GM12878 (cell line): ENCODE data around the gene LY9. TPM values are rescaled to one million over a fixed set of nuclear protein-coding genes. Genes with fewer than 3 reads are reported as not detected.

ENCODE experiments used
- ATAC-seq: fragments of 200-7000 bp; cut with Tn5 transposase; 3 replicates; pipeline ENCODE4 v1.9.1; 2020; ENCODE audit warnings: mild to moderate bottlenecking, moderate library complexity
- BruUV-seq: library from RNA; stranded (reverse); fragments of 400-500 nt; replicated peaks from 2 replicates; lab custom pipeline; 2021; lab: Mats Ljungman, UMichigan
- CTCF ChIA-PET: fragments of 300-600 bp; sonication (Branson Sonifier 250); formaldehyde crosslinking; extraction: SDS; loops from one replicate; lab custom pipeline; 2021; ENCODE audit warnings: inconsistent platforms; lab: Yijun Ruan, JAX
- POLR2A ChIA-PET: fragments of 350-600 bp; formaldehyde crosslinking; extraction: SDS; loops from one replicate; lab custom pipeline; 2021; ENCODE audit warnings: inconsistent platforms; lab: Charles Lee
- RAD21 ChIA-PET: fragments of 300-600 bp; sonication (Branson Sonifier 250); formaldehyde crosslinking; loops from one replicate; lab custom pipeline; 2023; ENCODE audit warnings: antibody characterized with exemption; ENCODE audit not compliant: unreplicated experiment; lab: Charles Lee
- SMC1A ChIA-PET: fragments of 300-600 bp; sonication (Branson Sonifier 250); formaldehyde crosslinking; loops from one replicate; lab custom pipeline; 2023; ENCODE audit not compliant: unreplicated experiment, uncharacterized antibody; lab: Charles Lee
- DNase-seq: peaks from one replicate; pipeline ENCODE4 v3.0.0-alpha.2; 2011; ENCODE audit warnings: low read depth, low spot score
- FAIRE-seq: peaks from 3 replicates; lab custom pipeline; 2011; peaks lifted over from hg19 to GRCh38; lab: Jason Lieb, UNC
- H2AFZ ChIP-seq: 2 replicates; pipeline ENCODE4 v1.6.0; 2011; ENCODE audit warnings: low read depth, low read length, control low read depth; ENCODE audit not compliant: control insufficient read depth
- H3K27ac ChIP-seq: 2 replicates; pipeline ENCODE4 v1.5.1; 2011; ENCODE audit warnings: control low read depth; ENCODE audit not compliant: control insufficient read depth, insufficient read depth
- H3K27me3 ChIP-seq, 2 experiments: replicated peaks in 1 of 2; 2 replicates each; pipeline versions ENCODE4 v1.6.0 to v1.6.1; 2011; ENCODE audit warnings: low read length in 1 of 2; ENCODE audit not compliant: control insufficient read depth in 2 of 2, insufficient read depth in 2 of 2
- H3K36me3 ChIP-seq, 2 experiments: 2 replicates each; pipeline ENCODE4 v1.5.1; 2011; ENCODE audit warnings: low read length in 1 of 2; ENCODE audit not compliant: control insufficient read depth in 2 of 2, insufficient read depth in 2 of 2
- H3K4me1 ChIP-seq: 2 replicates; pipeline ENCODE4 v1.6.1; 2011; ENCODE audit warnings: mild to moderate bottlenecking, low read length, moderate library complexity, mixed read lengths; ENCODE audit not compliant: control insufficient read depth, insufficient read depth
- H3K4me2 ChIP-seq: 2 replicates; pipeline ENCODE4 v1.6.0; 2011; ENCODE audit warnings: control low read depth; ENCODE audit not compliant: control insufficient read depth, insufficient read depth
- H3K4me3 ChIP-seq: fragments of 200-600 bp; sonication (generic); 2 replicates; pipeline ENCODE4 v1.5.1; 2016
- H3K79me2 ChIP-seq: 2 replicates; pipeline ENCODE4 v1.6.0; 2011; ENCODE audit warnings: low read length; ENCODE audit not compliant: control insufficient read depth, insufficient read depth
- H3K9ac ChIP-seq: 2 replicates; pipeline ENCODE4 v1.8.0; 2011; ENCODE audit warnings: low read length, control low read depth, mixed read lengths; ENCODE audit not compliant: control insufficient read depth, insufficient read depth
- H3K9me3 ChIP-seq: replicated peaks from 3 replicates; pipeline ENCODE4 v1.5.1; 2011; ENCODE audit warnings: mild to moderate bottlenecking, low read length; ENCODE audit not compliant: control insufficient read depth, insufficient read depth
- H4K20me1 ChIP-seq: 2 replicates; pipeline ENCODE4 v1.6.0; 2011; ENCODE audit not compliant: control insufficient read depth, insufficient read depth
- ASH2L ChIP-seq: fragments of 300-600, 200-600 bp; sonication (generic); IDR thresholded peaks from 2 replicates; pipeline ENCODE4 v1.6.1; 2017; ENCODE audit warnings: low read depth, mild to moderate bottlenecking, borderline replicate concordance
- BCL11A ChIP-seq: IDR thresholded peaks from 2 replicates; pipeline ENCODE4 v1.6.1; 2011; ENCODE audit warnings: low read depth, low read length
- CBFB ChIP-seq: IDR thresholded peaks from 2 replicates; pipeline ENCODE4 v1.6.1; 2016; ENCODE audit warnings: antibody characterized with exemption, low read depth
- IRF4 ChIP-seq: IDR thresholded peaks from 2 replicates; pipeline ENCODE4 v1.6.1; 2011; ENCODE audit warnings: low read depth, low read length
- MXI1 ChIP-seq: fragments of 150-350 bp; IDR thresholded peaks from 2 replicates; pipeline ENCODE4 v1.6.1; 2011; ENCODE audit warnings: low read depth, mild to moderate bottlenecking, inconsistent platforms, low read length, improper control_type of control experiment
- MYC ChIP-seq: IDR thresholded peaks from 2 replicates; pipeline ENCODE4 v1.6.1; 2011; ENCODE audit warnings: mild to moderate bottlenecking, low read length, moderate library complexity, inconsistent platforms; ENCODE audit not compliant: insufficient read depth, insufficient replicate concordance, insufficient read length, severe bottlenecking
- PKNOX1 ChIP-seq: fragments of 450-650 bp; IDR thresholded peaks from 2 replicates; pipeline ENCODE4 v1.6.1; 2016; ENCODE audit warnings: mild to moderate bottlenecking
- PRDM15 ChIP-seq: fragments of 450-650 bp; formaldehyde crosslinking; IDR thresholded peaks from 2 replicates; pipeline ENCODE4 v1.4.0; 2020; ENCODE audit warnings: mild to moderate bottlenecking, moderate library complexity
- SIX5 ChIP-seq: IDR thresholded peaks from 2 replicates; pipeline ENCODE4 v1.6.1; 2011; ENCODE audit warnings: mild to moderate bottlenecking, low read depth, low read length, moderate library complexity; ENCODE audit not compliant: severe bottlenecking
- SMARCA5 ChIP-seq: fragments of 450-650 bp; IDR thresholded peaks from 2 replicates; pipeline ENCODE4 v1.6.1; 2017; ENCODE audit warnings: mild to moderate bottlenecking
- STAT3 ChIP-seq: IDR thresholded peaks from 2 replicates; pipeline ENCODE4 v1.6.1; 2011; ENCODE audit warnings: low read depth, low read length, improper control_type of control experiment
- TARDBP ChIP-seq: IDR thresholded peaks from 2 replicates; pipeline ENCODE4 v1.6.1; 2016; ENCODE audit warnings: borderline replicate concordance
- ZBTB33 ChIP-seq: fragments of 450-650 bp; IDR thresholded peaks from 2 replicates; pipeline ENCODE4 v1.6.1; 2017; ENCODE audit warnings: mild to moderate bottlenecking
- ZNF274 ChIP-seq: IDR thresholded peaks from one replicate; pipeline ENCODE4 v1.8.0; 2011; ENCODE audit not compliant: insufficient read length, insufficient read depth
- WGBS: methylation state at CpG from one replicate; pipeline ENCODE4 v1.1.6; 2016; ENCODE audit warnings: low lambda C conversion rate; ENCODE audit not compliant: insufficient replicate concordance, insufficient coverage; ENCODE audit errors: missing lambda C conversion rate; 5-methylcytosine and 5-hydroxymethylcytosine counted together
- in situ Hi-C: fragments of 300-500 bp; cut with MboI; formaldehyde crosslinking; loops from 9 replicates; pipeline ENCODE4 v1.14.3; 2018; ENCODE audit warnings: mixed read lengths
- intact Hi-C: fragments of 100-400 bp; cut with micrococcal nuclease; formaldehyde crosslinking; loops from one replicate; pipeline ENCODE4 v1.14.2; 2022; ENCODE audit not compliant: unreplicated experiment
- polyA plus RNA-seq, 11 experiments: library from polyadenylated mRNA; depleted of rRNA in 4 of 11; unstranded in 6 of 11; stranded (reverse) in 5 of 11; fragments of >200 nt; fragmentation: Nextera tagmentation in 4 of 11; fragmentation: Illumina TruSeq in 1 of 11; extraction: Ambion mirVana in 4 of 11; extraction: Trizol in 1 of 11; gene quantifications; 1 replicate in 1 of 11; 2 replicates in 10 of 11; pipeline versions ENCODE4 v1.2.1 to v1.2.3, GENCODE V29; 2011 to 2016; ENCODE audit warnings: inconsistent platforms in 2 of 11, missing spikeins in 2 of 11, low read depth in 1 of 11
- total RNA-seq, 4 experiments: library from RNA; depleted of rRNA in 3 of 4; stranded (reverse); fragments of >200 nt in 3 of 4; fragmentation: Illumina TruSeq in 1 of 4; extraction: Trizol in 1 of 4; gene quantifications; 2 replicates each; pipeline versions ENCODE4 v1.2.1 to v1.2.3, GENCODE V29; 2013 to 2021

The LY9 gene
- total and polyA plus RNA-seq, 10 of the 15 experiments (the other 5 are each of a cell fraction or from before 2014, with no cell fraction given) = 2.7 to 12.5 (median 9.0) TPM

- no peak for TF ChIP-seq PRDM15 (CRISPR knock-in tag)
- no peak for TF ChIP-seq MXI1
- no peak for TF ChIP-seq ASH2L
- no peak for TF ChIP-seq ZBTB33
- no peak for TF ChIP-seq CBFB
- no peak for TF ChIP-seq BCL11A
- TF ChIP-seq, all 136 proteins: peak for 0
Observed at GRCh38 chr1:160748878-160749269, 47.1 kb upstream of the LY9 start (continued).

- in situ Hi-C loops (no loop called here), intact Hi-C loops (no loop called here)
- Histone ChIP-seq H3K27me3 (no peaks in the 10 kb centered on the region), H3K9me3 (no peaks in the 10 kb centered on the region), H2AFZ (no peak overlapping the region), H3K4me2 (no peak overlapping the region), H3K79me2 (peaks cover 38% of the 10 kb centered on the region), H3K4me1 (peaks cover 34% of the 10 kb centered on the region), H3K4me3 (no peak overlapping the region), H3K9ac (no peak overlapping the region), H3K36me3 (peaks cover 24 to 43% of the 10 kb centered on the region in 2 experiments), H4K20me1 (no peaks in the 10 kb centered on the region), H3K27ac (peak overlapping the region; percentile 43)
- no peak for DNase-seq
- ChIA-PET CTCF (interaction anchor here (0.6 to 13.0 kb wide), 5 partner anchors 17 to 138 kb away, joined by 3 to 234 read pairs (median 3); no protein-coding TSS in a partner anchor), RAD21 (interaction anchor here (4.7 kb wide), 1 partner anchor 18 kb away, joined by 48 read pairs; no protein-coding TSS in a partner anchor), POLR2A (interaction anchor here (0.6 kb wide), 1 partner anchor 9 kb away, joined by 4 read pairs; no protein-coding TSS in a partner anchor), SMC1A (interaction anchor here (1.9 to 15.1 kb wide), 3 partner anchors 12 to 26 kb away, joined by 6 to 447 read pairs (median 189); partner anchors contain the start of gene SLAMF7)
- BruUV-seq = no TSS peak
- no peak for FAIRE-seq
- 100% methylated on average over 2 of the region's 2 CpGs for WGBS
- no peak for ATAC-seq
- TF ChIP-seq IRF4 (no peak), TARDBP (no peak), STAT3 (no peak), PKNOX1 (no peak), ZNF274 (no peak), SIX5 (no peak), SMARCA5 (no peak), MYC (no peak)
Observed at GRCh38 chr1:160750608-160751007, 45.4 kb upstream of the LY9 start.
